Type B pancreatic cell (in vitro differentiated cells): ENCODE data around the gene ZNF816. TPM values are rescaled to one million over a fixed set of nuclear protein-coding genes. Genes with fewer than 3 reads are reported as not detected.
"Not testable (repeated sequence)": the region's sequence is repeated elsewhere in the genome, so short reads cannot be mapped to it uniquely, and the experiment has no call there.

Experiments used
- DNase-seq: peaks from one replicate; pipeline ENCODE4 v3.0.0; 2021; ENCODE audit warnings: mixed read lengths; ENCODE audit not compliant: unreplicated experiment; ENCODE audit errors: extremely low spot score
- H3K27ac Mint-ChIP-seq: 2 replicates; pipeline ENCODE4 v1.8.0; 2021; ENCODE audit warnings: mild to moderate bottlenecking, mixed read lengths
- H3K27me3 Mint-ChIP-seq: 2 replicates; pipeline ENCODE4 v1.8.0; 2021; ENCODE audit warnings: mixed read lengths
- H3K36me3 Mint-ChIP-seq: 2 replicates; pipeline ENCODE4 v1.8.0; 2021; ENCODE audit warnings: mixed read lengths
- H3K4me1 Mint-ChIP-seq: one replicate; pipeline ENCODE4 v1.8.0; 2021; ENCODE audit warnings: mixed read lengths; ENCODE audit not compliant: unreplicated experiment
- H3K4me3 Mint-ChIP-seq: 2 replicates; pipeline ENCODE4 v1.8.0; 2021; ENCODE audit warnings: mild to moderate bottlenecking, mixed read lengths
- H3K9me3 Mint-ChIP-seq: 2 replicates; pipeline ENCODE4 v1.8.0; 2021; ENCODE audit warnings: mixed read lengths
- CTCF ChIP-seq: fragments of 200-600 bp; sonication (generic); conservative IDR thresholded peaks from 2 replicates; pipeline ENCODE4 v1.5.0; 2021; ENCODE audit warnings: antibody characterized with exemption, mild to moderate bottlenecking
- total RNA-seq: library from RNA; stranded (reverse); gene quantifications from 2 replicates; pipeline ENCODE4 v1.2.1, GENCODE V29; 2021; ENCODE audit warnings: low replicate concordance

ZNF816 gene
- total RNA-seq, 1 donor from 2014 or later = 17.2 TPM

- no peaks in the 10 kb centered on the region for H3K27me3 Mint-ChIP-seq
- H3K27ac Mint-ChIP-seq = peak overlapping the region; percentile 95
- H3K9me3 Mint-ChIP-seq = peaks cover 15% of the 10 kb centered on the region
- H3K4me3 Mint-ChIP-seq = peak overlapping the region; percentile 83
- peaks cover 32% of the 10 kb centered on the region for H3K36me3 Mint-ChIP-seq
- H3K4me1 Mint-ChIP-seq = peaks cover 16% of the 10 kb centered on the region
- DNase-seq = peak; percentile 75
- no peak for TF ChIP-seq CTCF
Observed at GRCh38 chr19:52946322-52947310, 16.1 kb downstream of the ZNF816 start.

- H3K36me3 Mint-ChIP-seq = peaks cover 24% of the 10 kb centered on the region
- H3K9me3 Mint-ChIP-seq = peaks cover 15% of the 10 kb centered on the region
- no peak for DNase-seq
- H3K27me3 Mint-ChIP-seq = no peaks in the 10 kb centered on the region
- H3K4me3 Mint-ChIP-seq = peak overlapping the region; percentile 83
- peaks cover 23% of the 10 kb centered on the region for H3K4me1 Mint-ChIP-seq
- peak overlapping the region; percentile 95 for H3K27ac Mint-ChIP-seq
- no peak for TF ChIP-seq CTCF
Observed at GRCh38 chr19:52945652-52946321, 16.9 kb downstream of the ZNF816 start.

GRCh38 chr19:52944703-52945493, 17.8 kb downstream of the ZNF816 start:
- Mint-ChIP-seq H3K36me3 (peaks cover 15% of the 10 kb centered on the region), H3K4me1 (peaks cover 23% of the 10 kb centered on the region), H3K27ac (peak overlapping the region; percentile 95), H3K4me3 (peak overlapping the region; percentile 83)
- H3K27me3 Mint-ChIP-seq, H3K9me3 Mint-ChIP-seq, DNase-seq: not testable (repeated sequence)

- Mint-ChIP-seq H3K36me3 (peaks cover 8% of the 10 kb centered on the region), H3K27ac (peak overlapping the region; percentile 95), H3K4me3 (peak overlapping the region; percentile 83), H3K4me1 (peaks cover 23% of the 10 kb centered on the region), H3K27me3 (no peaks in the 10 kb centered on the region), H3K9me3 (peaks cover under 1% of the 10 kb centered on the region)
- TF ChIP-seq CTCF = no peak
- no peak for DNase-seq
Observed at GRCh38 chr19:52943884-52944643, 18.6 kb downstream of the ZNF816 start.

- no peak for TF ChIP-seq CTCF
- peaks cover 30% of the 10 kb centered on the region for H3K4me1 Mint-ChIP-seq
- H3K9me3 Mint-ChIP-seq = peaks cover 7% of the 10 kb centered on the region
- DNase-seq = no peak
- H3K27ac Mint-ChIP-seq = peak overlapping the region; percentile 95
- H3K36me3 Mint-ChIP-seq = peaks cover 15% of the 10 kb centered on the region
- peak overlapping the region; percentile 99 for H3K4me3 Mint-ChIP-seq
- no peaks in the 10 kb centered on the region for H3K27me3 Mint-ChIP-seq
Observed at GRCh38 chr19:52943134-52943883, 19.4 kb downstream of the ZNF816 start.
